Cardiac ventricle fibroblast (primary cell): ENCODE data around the gene DPT. TPM values are rescaled to one million over a fixed set of nuclear protein-coding genes. Genes with fewer than 3 reads are reported as not detected.

Source experiments
- total RNA-seq: library from RNA; depleted of rRNA; stranded (reverse); fragments of >200 nt; gene quantifications from 2 replicates; pipeline ENCODE4 v1.2.3, GENCODE V29; 2015

DPT gene
- total RNA-seq = 6.1 and 6.5 TPM in 2 replicates

DNA sequence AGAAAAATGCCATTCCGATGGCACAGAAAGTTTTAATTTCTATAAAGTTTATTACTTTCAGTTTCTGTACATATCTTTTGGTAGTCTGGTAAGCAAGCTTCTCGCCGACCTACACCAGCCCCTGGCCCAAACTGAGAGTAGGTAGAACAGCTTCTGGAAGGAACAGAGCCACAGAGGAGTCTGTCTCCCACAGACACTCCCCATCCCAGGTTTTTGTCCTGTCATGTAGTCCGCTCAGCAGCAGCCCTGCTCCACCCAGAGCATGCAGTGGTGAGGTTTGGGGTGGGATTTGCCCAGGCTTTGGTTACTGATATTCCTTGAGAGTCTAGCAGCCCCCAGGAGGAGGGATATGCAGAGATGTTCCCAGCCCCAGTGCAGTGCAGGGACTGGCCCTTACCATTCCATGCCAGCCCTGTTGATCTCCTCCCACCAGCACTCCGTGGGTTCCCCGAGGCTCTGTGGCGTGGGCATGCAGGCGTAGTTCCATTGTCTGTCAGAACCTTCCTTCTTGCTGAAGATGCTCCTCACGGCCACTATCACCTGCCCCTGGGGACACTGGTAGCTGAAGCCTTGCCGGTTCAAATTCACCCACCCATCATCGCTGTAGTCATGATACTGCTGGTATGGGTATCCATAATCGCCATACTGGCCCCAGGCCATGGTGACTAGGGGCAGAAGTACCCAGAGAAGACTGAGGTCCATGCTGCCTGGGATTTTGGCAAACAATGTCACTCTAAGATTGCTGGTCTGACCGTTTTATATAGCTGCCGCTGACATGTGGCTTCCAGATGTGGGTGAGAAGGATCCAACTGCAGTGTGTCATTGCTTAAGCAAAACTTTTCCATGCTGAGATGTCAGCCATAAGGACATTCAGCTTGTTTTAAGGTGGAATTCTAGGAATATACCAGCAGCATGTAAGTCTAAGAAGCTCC lies at the start of gene DPT:
DPT (minus strand) TSS at position 734 of the 932 bp plus-strand sequence; CDS start at position 702, 32 bp downstream.

Other genes starting within 250 kb of the DPT start
- gene XCL2, start 185.2 kb downstream of the DPT start, total RNA-seq = not detected in 2 replicates
- not detected in 2 replicates for gene XCL1, start 152.6 kb downstream of the DPT start, total RNA-seq